Panc1 (cell line): ENCODE measurements around the gene ZNF511. TPM values are rescaled to one million over a fixed set of nuclear protein-coding genes. Genes with fewer than 3 reads are reported as not detected.

ENCODE experiments used
- ATAC-seq: fragments of 200-7000 bp; cut with Tn5 transposase; 2 replicates; pipeline ENCODE4 v1.9.1; 2020; ENCODE audit warnings: mild to moderate bottlenecking, moderate library complexity
- BruUV-seq: library from RNA; stranded (reverse); fragments of 400-500 nt; replicated peaks from 2 replicates; lab custom pipeline; 2021; lab: Mats Ljungman, UMichigan
- CTCF ChIA-PET: fragments of 300-600 bp; sonication (Branson Sonifier 250); formaldehyde crosslinking; loops from one replicate; lab custom pipeline; 2022; ENCODE audit warnings: antibody characterized with exemption; lab: Charles Lee
- POLR2A ChIA-PET: fragments of 300-600 bp; sonication (Branson Sonifier 250); formaldehyde crosslinking; loops from one replicate; lab custom pipeline; 2022; ENCODE audit warnings: antibody characterized with exemption; lab: Charles Lee
- DNase-seq: peaks from one replicate; pipeline ENCODE4 v3.0.0-alpha.2; 2010; ENCODE audit warnings: low read depth, low spot score
- H3K27ac ChIP-seq: 2 replicates; pipeline ENCODE4 v1.5.1; 2011; ENCODE audit warnings: mild to moderate bottlenecking, low read length, inconsistent platforms
- H3K27me3 ChIP-seq: fragments of 200-500 bp; sonication (Bioruptor generic); 2 replicates; pipeline ENCODE4 v1.6.0; 2014; ENCODE audit warnings: low read length, inconsistent platforms; ENCODE audit not compliant: control insufficient read depth, insufficient read depth
- H3K36me3 ChIP-seq: fragments of 200-500 bp; sonication (Bioruptor generic); 2 replicates; pipeline ENCODE4 v1.5.1; 2014; ENCODE audit warnings: inconsistent platforms, mild to moderate bottlenecking, low read length, moderate library complexity; ENCODE audit not compliant: control insufficient read depth, insufficient read depth
- H3K4me1 ChIP-seq: 2 replicates; pipeline ENCODE4 v1.5.1; 2011; ENCODE audit warnings: inconsistent platforms, mild to moderate bottlenecking, low read length, moderate library complexity; ENCODE audit not compliant: control insufficient read depth, insufficient read depth
- H3K4me3 ChIP-seq, 2 experiments: 2 replicates each; pipeline ENCODE4 v1.5.1; 2011 to 2012; ENCODE audit warnings: low read depth in 2 of 2, low read length in 2 of 2, mild to moderate bottlenecking in 2 of 2, inconsistent platforms in 1 of 2, moderate library complexity in 1 of 2
- H3K9me3 ChIP-seq: fragments of 200-500 bp; sonication (Bioruptor generic); 2 replicates; pipeline ENCODE4 v1.5.1; 2014; ENCODE audit warnings: low read depth, mild to moderate bottlenecking, inconsistent platforms, low read length, moderate library complexity; ENCODE audit not compliant: control insufficient read depth, insufficient read depth
- POLR2AphosphoS5 ChIP-seq: IDR thresholded peaks from 2 replicates; pipeline ENCODE4 v1.6.1; 2012; ENCODE audit warnings: mild to moderate bottlenecking, low read depth, low read length, moderate library complexity
- SIN3A ChIP-seq: IDR thresholded peaks from 2 replicates; pipeline ENCODE4 v1.6.1; 2012; ENCODE audit warnings: low read depth, mild to moderate bottlenecking, low read length, moderate library complexity, borderline replicate concordance; ENCODE audit not compliant: insufficient read depth
- TCF7L2 ChIP-seq: IDR thresholded peaks from 2 replicates; pipeline ENCODE4 v1.6.1; 2011; ENCODE audit warnings: mild to moderate bottlenecking, low read depth, low read length, inconsistent platforms
- in situ Hi-C: cut with HindIII; loops from 2 replicates; pipeline ENCODE4 v1.10.0; 2016; ENCODE audit warnings: low sequenced_read_pairs, low pct_unique_long_range_greater_than_20kb
- intact Hi-C: fragments of 100-400 bp; cut with micrococcal nuclease; formaldehyde crosslinking; loops from one replicate; pipeline ENCODE4 v1.10.0; 2022; ENCODE audit not compliant: unreplicated experiment
- total RNA-seq: library from RNA; stranded (reverse); gene quantifications from one replicate; pipeline ENCODE4 v1.2.1, GENCODE V29; 2021; ENCODE audit not compliant: unreplicated experiment
- TF ChIP-seq, protein P1 (sequence below): fragments of 450-650 bp; IDR thresholded peaks from 2 replicates; pipeline ENCODE4 v1.5.1; 2017; ENCODE audit warnings: mild to moderate bottlenecking
- TF ChIP-seq, protein P2 (sequence below), 2 experiments: IDR thresholded peaks; 2 replicates each; pipeline ENCODE4 v1.6.1; 2011 to 2012; ENCODE audit warnings: low read depth in 2 of 2, control low read depth in 1 of 2, low read length in 1 of 2, mild to moderate bottlenecking in 1 of 2, moderate library complexity in 1 of 2; ENCODE audit not compliant: insufficient read depth in 1 of 2

Gene ZNF511
- total RNA-seq, 1 experiment from 2014 or later, result 93.8 TPM

DNA sequence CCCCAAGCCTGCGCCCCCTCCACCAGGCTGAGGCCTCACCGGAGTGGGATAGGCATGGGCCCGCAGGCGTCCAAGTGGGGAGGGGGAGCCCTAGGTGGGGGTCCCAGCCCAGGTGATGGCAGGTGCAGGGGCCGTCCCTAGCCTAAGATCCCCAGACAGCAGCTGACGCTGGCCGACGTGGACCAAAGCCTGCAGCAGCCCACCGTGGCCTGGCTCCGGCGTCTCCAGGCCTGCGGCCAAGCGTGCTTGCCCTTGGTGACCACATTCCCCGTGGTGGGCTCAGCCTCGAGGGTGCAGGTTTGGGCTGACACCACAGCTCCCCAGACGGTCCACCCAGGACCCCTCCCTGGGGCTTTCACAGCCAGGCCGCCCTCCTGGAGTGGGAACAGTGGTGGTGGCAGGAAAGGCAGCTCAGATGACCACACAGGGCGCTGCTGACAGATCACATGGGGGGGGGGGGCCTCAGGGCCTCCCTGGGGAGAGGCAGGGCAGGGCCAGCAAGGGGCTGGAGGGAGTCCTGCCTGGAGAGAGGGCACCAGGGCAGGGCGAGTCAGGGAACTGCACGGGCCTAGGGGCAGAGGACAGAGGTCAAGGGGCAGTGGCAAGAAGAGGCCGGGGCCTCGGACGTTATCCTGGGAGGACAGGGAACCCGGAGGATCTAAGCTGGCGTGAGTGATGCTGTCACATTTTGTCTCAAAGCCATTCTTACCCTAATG lies 31.3 kb upstream of the ZNF511 start:
- BruUV-seq, result no TSS peak

DNA sequence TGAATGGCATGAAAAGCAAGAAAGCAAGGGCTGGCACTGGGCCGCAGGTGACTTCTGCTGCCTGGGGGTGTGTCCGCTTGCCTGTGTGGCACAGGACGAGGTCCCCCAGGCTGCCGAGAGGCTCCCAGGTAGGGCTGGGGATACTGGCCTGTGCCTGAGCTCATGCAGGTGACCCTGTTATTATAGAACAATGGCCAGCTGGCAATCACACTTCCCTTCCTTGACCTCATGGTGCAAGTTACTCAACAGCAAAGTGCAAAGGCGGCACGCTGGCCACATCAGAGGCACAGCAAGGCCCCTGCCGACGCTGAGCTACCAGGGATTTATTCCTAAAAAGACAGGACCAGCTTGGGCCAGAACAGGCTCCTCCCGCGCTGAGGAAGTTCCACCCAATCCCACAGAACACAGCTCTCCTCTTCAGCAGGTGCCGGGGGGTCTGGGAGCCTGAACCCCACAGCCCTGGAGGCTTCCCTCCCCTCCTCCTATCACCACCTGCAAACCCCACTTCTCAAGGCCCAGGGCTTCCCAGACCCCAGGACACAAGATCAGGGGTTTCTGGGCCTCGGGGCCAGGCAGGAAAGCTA lies 30.6 kb upstream of the ZNF511 start:
- Histone ChIP-seq H3K9me3 (no peaks in the 10 kb centered on the region), H3K27me3 (no peaks in the 10 kb centered on the region), H3K27ac (no peak overlapping the region), H3K4me3 (no peak overlapping the region), H3K4me1 (peaks cover 44% of the 10 kb centered on the region), H3K36me3 (no peaks in the 10 kb centered on the region; the same call in 1 of the 2 replicates)
- in situ Hi-C loops, result no loop called here
- DNase-seq, result no peak
- TF ChIP-seq SIN3A (no peak), TCF7L2 (peak; percentile 82), POLR2AphosphoS5 (no peak)
- TF ChIP-seq, protein P1, sequence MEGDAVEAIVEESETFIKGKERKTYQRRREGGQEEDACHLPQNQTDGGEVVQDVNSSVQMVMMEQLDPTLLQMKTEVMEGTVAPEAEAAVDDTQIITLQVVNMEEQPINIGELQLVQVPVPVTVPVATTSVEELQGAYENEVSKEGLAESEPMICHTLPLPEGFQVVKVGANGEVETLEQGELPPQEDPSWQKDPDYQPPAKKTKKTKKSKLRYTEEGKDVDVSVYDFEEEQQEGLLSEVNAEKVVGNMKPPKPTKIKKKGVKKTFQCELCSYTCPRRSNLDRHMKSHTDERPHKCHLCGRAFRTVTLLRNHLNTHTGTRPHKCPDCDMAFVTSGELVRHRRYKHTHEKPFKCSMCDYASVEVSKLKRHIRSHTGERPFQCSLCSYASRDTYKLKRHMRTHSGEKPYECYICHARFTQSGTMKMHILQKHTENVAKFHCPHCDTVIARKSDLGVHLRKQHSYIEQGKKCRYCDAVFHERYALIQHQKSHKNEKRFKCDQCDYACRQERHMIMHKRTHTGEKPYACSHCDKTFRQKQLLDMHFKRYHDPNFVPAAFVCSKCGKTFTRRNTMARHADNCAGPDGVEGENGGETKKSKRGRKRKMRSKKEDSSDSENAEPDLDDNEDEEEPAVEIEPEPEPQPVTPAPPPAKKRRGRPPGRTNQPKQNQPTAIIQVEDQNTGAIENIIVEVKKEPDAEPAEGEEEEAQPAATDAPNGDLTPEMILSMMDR, result no peak
- TF ChIP-seq, protein P2, sequence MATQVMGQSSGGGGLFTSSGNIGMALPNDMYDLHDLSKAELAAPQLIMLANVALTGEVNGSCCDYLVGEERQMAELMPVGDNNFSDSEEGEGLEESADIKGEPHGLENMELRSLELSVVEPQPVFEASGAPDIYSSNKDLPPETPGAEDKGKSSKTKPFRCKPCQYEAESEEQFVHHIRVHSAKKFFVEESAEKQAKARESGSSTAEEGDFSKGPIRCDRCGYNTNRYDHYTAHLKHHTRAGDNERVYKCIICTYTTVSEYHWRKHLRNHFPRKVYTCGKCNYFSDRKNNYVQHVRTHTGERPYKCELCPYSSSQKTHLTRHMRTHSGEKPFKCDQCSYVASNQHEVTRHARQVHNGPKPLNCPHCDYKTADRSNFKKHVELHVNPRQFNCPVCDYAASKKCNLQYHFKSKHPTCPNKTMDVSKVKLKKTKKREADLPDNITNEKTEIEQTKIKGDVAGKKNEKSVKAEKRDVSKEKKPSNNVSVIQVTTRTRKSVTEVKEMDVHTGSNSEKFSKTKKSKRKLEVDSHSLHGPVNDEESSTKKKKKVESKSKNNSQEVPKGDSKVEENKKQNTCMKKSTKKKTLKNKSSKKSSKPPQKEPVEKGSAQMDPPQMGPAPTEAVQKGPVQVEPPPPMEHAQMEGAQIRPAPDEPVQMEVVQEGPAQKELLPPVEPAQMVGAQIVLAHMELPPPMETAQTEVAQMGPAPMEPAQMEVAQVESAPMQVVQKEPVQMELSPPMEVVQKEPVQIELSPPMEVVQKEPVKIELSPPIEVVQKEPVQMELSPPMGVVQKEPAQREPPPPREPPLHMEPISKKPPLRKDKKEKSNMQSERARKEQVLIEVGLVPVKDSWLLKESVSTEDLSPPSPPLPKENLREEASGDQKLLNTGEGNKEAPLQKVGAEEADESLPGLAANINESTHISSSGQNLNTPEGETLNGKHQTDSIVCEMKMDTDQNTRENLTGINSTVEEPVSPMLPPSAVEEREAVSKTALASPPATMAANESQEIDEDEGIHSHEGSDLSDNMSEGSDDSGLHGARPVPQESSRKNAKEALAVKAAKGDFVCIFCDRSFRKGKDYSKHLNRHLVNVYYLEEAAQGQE (IDR thresholded peaks at IDR 0.05; ENCODE audit: insufficient read depth in 1 of 2, low read depth in 2 of 2, low read length in 1 of 2), result no peak
- intact Hi-C loops, result no loop called here
- no TSS peak for BruUV-seq
- ChIA-PET CTCF (interaction anchor here (1.2 kb wide), 1 partner anchor 51 kb away, joined by 3 read pairs; no protein-coding TSS in a partner anchor), POLR2A (no interaction called here)
- peak; percentile 8 for ATAC-seq

More for the DNA sequence above, 31.3 kb upstream of the ZNF511 start:
- Histone ChIP-seq H3K4me1 (peaks cover 44% of the 10 kb centered on the region), H3K36me3 (no peaks in the 10 kb centered on the region; the same call in 1 of the 2 replicates), H3K4me3 (no peak overlapping the region), H3K27ac (no peak overlapping the region), H3K27me3 (no peaks in the 10 kb centered on the region), H3K9me3 (no peaks in the 10 kb centered on the region)
- POLR2A ChIA-PET, result no interaction called here
- intact Hi-C loops (no loop called here), in situ Hi-C loops (no loop called here)
- CTCF ChIA-PET, result interaction anchor here (1.2 kb wide), 1 partner anchor 52 kb away, joined by 3 read pairs; no protein-coding TSS in a partner anchor
- no peak for DNase-seq
- ATAC-seq, result 0 out of 2 replicates have a peak, but pooled peaks have one; percentile 6
- TF ChIP-seq SIN3A, result no peak
- TF ChIP-seq, protein P2 (IDR thresholded peaks at IDR 0.05; ENCODE audit: insufficient read depth in 1 of 2, low read depth in 2 of 2, low read length in 1 of 2), result no peak
- TF ChIP-seq, protein P1, result no peak
